Kidney tubule cell (primary cell): ENCODE results near the gene TNF.

Experiments used
- DNase-seq: peaks from one replicate; pipeline ENCODE4 v3.0.0-alpha.2; 2018; ENCODE audit warnings: low spot score

TNF gene

DNA sequence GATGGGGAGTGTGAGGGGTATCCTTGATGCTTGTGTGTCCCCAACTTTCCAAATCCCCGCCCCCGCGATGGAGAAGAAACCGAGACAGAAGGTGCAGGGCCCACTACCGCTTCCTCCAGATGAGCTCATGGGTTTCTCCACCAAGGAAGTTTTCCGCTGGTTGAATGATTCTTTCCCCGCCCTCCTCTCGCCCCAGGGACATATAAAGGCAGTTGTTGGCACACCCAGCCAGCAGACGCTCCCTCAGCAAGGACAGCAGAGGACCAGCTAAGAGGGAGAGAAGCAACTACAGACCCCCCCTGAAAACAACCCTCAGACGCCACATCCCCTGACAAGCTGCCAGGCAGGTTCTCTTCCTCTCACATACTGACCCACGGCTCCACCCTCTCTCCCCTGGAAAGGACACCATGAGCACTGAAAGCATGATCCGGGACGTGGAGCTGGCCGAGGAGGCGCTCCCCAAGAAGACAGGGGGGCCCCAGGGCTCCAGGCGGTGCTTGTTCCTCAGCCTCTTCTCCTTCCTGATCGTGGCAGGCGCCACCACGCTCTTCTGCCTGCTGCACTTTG lies at the start of gene TNF:
Gene TNF (plus strand): TSS at position 231 of the 567 bp plus-strand sequence. CDS start 177 bp downstream, at position 408.
- DNase-seq, result peak; percentile 89

DNA sequence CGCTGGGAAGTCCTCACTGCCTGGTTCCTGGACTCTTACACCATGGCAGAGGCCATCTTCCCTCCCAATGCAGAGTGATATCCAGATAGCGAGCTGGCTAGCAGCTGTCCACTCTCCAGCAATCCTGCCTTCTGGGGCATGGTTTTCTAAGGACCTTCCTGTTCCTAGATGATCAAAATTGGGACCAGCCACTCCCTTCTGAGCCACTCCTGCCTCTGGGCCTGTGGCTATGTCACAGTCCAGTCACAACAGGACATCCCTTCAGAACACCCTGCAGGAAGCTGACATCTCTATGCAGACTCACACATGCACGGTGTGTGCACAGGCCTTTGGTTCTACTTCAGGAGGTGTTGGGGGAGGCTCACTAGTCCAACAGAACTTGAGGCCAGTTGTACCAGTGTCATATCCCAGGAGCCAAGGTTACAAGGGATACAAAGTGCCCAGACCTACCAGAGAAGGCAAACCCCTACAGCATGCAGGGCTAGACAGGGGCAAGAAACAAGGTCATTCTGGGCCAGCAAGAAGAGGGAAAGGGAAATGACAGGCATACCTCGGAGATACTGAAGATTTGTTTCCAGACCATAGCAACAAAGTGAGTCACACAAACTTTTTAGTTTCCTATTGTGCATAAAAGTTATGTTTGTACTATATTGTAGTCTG lies 49.3 kb upstream of the TNF start:
- DNase-seq, result peak; percentile 46

DNA sequence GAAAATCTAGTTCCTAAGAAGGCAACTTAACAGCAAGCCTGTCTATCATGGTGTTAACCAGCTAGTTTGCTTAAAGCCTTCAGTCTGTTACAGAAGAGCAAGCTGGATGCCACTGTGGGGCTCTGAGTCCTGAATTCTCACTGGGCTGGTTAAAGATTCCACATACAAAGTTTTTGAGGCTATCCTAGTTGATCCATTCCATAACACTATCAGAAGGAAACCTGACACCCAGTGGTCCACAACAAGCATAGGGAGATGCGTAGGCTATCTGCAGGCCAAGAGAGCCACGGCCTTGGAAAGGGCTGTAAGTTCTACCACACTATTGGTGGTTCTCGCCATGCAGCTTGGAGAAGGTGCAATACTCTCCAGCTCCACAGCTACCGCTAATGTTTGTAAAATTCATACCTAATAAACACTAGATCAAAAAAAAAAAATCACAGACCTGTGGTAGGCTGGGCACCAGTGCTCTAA lies 47.0 kb upstream of the TNF start:
- DNase-seq, result no peak

DNA sequence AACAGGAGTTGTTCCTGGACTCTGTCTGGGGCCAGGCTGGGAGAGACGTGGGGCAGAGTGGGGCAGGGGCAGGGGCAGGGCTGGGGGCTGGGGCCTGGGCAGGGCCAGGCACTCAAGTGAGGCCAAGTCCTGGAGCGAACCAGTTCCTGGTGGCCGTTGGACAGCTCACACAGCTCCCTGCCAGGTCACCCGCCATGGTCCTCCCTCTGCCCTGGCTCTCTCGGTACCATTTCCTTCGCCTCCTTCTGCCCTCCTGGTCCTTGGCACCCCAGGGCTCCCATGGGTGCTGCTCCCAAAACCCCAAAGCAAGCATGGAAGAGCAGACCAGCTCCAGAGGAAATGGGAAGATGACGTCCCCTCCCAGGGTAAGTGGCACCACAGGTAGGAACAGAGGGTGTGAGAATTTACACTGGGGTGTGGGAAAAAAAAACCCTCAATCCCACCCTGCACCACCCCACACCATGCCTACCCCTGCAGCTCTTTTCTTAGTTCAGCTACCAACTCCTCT lies 46.5 kb upstream of the TNF start, which contains the start of gene MCCD1:
Gene MCCD1 (plus strand): TSS at position 142 of the 508 bp plus-strand sequence. CDS start 53 bp downstream, at position 195.
- peak; percentile 19 for DNase-seq

DNA sequence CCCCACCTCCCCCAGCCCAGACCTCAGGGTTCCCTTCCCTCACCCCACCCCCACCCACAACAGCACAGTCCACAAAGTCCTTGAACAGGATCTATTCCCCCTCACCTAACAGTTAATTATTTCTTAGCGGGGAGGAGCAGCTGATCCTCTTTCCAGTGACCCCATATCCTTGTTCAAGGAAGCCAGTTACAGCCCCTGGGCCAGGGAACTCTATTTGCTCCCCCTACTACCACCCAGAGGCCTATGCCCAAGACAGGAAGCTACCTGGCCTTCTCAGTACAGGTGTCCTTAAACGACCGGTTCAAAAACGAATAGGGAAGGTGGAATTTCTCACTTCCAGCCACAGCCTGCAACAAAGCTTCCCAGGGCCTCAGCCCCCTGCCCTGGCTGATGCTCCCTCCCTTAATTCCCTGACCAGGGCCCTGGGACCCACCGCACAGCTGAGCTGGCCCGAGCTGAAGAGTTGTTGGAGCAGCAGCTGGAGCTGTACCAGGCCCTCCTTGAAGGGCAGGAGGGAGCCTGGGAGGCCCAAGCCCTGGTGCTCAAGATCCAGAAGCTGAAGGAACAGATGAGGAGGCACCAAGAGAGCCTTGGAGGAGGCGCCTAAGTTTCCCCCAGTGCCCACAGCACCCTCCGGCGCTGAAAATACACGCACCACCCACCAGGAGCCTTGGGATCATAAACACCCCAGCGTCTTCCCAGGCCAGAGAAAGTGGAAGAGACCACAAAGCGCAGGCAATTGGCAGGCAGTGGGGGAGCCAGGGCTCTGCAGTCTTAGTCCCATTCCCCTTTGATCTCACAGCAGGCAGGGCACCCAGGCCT lies 45.8 kb upstream of the TNF start:
- DNase-seq, result peak; percentile 19

DNA sequence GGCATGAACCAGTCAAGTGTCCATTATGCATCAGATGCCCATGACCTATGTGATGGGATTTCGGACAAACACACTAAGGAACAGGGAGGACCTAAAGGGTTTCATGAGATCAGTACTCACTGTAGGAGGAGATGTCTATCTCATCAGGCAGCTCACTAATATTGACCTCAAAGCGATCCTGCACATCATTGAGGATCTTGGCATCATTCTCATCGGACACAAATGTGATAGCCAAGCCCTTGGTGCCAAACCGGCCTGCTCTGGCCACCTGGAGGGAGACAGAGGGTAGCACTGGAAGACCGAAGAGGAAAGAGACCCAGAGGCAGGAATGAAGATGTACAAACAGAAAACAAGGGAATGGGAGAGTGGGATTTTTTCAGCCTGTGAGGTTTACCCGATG lies 44.7 kb upstream of the TNF start:
- DNase-seq, result no peak

DNA sequence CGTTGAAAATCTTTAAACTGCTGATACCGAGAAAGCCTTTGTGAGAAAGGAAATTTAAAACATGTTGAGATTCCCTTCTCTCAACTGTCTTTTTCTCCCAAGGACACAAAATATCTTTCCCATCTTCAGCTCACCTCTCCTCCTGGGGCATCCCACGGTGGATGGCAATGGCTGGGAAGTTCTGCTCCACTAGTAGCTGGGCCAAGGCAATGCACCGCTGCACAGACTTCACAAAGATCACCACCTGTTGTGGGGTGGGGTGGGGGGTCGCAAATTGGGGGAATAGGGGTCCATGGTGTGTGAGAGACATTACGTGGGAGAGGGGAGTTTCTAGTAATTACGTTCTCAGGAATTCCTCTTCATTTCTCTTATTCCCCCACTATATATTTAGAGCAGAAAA lies 44.2 kb upstream of the TNF start:
- DNase-seq, result no peak

DNA sequence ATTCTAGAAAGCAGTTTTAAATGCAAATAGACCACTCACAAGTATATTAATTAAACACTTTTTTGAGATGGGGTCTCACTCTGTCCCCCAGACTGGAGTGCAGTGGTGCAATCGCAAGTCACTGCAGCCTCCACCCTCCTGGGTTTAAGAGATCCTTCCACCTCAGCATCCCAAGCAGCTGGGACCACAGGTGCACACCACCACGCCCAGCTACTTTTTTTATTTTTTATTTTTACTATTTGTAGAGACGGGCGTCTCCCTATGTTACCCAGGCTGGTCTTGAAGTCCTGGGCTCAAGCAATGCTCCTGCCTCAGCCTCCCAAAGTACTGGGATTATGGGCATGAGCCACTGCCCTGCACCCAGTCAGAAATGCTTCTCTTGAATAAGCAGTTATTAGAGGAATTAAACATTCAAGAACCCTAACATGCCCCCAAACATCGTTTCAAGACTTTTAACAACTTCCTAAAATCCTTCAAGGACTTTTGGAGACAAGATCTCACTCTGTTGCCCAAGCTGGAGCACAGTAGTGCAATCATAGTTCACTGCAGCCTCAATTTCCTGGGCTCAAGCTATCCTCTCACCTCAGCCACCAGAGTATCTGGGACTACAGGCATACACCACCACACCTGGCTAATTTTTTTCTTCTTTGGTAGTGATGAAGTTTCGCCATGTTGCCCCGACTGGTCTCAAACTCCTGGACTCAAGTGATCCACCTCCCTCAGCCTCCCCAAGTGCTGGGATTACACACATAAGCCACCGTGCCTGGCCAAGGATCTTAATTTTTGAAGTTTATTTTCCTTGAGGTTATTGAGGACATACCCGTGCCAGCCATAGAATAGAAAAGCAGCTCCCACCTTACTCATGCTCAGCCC lies 43.4 kb upstream of the TNF start:
- DNase-seq, result no peak

DNA sequence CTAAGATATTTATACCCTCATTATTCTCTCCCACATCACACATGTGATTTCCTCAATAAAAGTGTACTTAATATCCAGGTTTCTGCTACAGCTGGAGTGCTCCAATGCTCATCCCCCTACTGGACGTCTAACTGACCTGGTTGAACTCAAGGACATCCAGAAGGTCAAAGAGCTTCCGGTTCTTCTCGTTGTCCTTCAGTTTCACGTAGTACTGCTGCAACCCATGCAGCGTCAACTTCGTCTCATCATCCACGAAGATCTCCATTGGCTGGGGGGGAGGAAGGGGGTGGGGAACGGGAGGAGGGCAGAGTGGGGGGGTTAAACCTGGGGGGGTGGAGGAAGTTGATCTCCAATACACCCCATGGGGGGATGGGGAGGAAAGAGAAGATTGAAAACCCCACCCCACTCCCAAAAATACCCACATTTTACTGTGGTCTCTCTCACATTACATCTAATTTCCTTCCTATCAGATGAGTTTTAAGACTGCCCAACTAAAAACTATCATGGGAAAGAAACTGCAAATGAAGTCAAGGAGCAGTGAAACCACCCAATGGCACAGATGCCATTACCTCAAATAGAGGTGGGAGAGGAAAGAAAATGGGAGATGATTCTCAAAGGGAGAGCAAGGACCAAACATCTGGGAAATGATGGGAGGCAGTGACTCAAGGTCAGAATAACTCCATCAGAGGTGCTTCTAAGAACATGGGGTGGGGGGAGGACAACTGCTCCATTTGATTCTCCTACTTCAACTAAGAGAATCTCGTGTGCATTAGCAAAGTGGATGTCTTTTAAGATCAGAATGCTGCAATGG lies 42.5 kb upstream of the TNF start:
- DNase-seq, result no peak

DNA sequence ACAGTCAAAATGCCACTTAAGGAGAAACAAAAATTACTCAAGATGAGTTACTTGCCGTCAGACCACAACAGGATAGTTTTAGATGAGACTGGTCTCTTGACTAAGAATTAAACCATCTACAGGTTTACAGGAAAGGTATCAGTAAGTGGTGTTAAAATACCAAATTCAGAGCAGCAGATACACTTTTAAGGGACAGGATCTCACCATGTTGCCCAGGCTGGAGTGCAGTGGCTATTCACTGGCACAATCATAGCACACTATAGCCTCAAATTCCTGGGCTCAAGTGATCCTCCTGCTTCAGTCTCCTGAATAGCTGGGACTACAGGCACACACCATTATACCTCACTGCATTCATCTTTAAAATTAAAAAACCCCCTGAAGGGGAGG lies 41.9 kb upstream of the TNF start:
- DNase-seq, result no peak

DNA sequence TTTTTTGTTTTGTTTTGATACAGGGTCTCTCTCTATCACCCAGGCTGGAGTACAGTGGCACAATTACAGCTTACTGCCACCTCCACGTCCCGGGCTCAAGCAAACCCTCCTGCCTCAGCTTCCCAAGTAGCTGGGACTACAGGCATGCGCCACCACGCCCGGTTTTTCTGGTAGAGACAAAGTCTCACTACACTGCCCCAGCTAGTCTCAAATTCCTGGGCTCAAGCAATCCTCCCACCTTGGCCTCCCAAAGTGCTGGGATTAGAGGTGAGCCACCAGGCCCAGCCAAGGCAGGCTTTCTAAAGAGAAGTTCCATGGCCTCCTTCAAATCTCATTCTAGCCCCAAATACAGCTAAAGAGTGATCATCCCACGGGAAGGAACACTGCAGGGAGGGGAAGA lies 41.4 kb upstream of the TNF start:
- DNase-seq, result no peak

DNA sequence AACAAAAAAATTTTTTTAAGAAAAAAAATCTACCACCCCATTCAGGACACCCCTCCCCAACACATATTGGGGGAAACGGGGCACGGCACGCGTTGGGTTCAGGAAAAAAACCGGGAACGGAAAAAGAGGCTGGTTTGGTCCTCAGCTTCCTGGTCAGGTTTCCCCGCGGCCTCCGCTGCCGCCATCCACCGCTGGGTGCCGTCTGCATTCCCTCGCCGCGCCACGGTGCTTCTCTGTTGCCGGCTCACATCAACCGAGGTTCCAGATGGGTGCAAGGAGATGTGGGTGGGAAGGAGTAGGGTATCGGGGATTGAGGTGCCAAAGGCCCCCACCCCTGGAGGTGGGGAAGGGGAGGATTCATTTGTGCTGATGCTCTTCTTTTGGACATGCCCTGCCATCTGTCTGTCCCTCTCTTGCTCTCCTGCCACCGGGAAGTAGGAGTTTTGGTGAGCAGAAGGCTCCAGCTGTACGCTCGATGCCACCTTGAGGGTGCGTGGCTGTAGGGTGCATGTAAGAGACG lies 40.8 kb upstream of the TNF start:
- no peak for DNase-seq

DNA sequence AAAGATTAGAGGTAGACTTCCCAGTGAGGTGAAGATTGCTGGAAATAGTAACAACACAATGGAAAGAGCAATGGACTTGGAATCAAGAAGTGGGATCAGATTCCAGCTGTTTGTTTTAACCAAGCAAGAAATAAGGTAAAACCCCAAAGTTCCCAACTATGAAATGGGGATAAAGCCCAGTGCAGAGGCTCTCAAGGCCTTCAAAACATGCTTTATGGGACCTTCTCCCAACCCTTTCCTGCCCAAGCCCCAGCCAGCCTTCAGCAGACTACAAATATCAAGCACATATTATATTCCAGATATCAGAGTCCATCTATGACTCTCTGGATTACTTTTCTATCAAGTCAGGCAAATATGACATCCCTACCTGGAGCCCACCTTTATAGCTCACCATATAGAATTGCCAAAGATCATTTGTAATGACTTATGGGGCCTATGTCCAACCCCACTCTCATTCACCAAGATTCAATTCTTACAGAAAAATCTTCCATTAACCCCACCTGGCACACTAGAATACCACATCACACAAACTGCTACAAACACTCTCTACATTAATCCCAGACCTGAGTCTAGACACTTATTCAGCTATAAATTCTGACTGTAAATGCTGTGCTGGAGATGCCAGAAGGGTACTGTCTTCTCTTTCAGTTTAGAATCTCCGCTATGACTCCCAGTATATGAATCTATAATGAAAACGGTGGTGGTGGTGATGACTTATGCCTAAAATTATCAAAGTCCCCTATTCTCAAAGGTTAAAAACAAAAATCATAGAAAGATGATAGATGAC lies 39.6 kb upstream of the TNF start:
- DNase-seq, result no peak

DNA sequence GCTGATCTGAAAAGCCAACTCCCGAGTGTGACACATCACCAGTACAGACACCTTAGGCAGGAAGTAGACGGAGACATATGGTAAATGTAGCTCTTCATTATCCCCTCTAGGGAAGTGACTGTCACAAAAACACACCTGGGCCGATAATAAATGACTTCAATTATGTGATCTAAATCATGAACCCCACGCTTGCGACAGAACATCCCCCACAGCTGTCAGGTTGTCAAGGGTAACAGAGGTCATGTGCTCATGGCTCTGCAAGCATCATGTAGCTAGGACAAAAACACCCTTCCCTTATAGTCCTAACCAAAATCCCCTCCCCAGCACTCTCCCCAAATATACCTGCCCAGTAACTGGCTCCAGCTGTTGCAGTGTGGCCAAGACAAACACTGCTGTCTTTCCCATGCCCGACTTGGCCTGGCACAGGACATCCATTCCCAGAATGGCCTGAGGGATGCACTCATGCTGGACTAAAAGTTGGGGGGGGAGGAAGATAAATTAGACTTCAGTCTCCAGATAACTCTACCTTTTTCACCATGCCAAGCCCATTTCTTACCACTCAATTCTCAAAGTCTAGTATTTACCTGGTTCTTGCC lies 36.5 kb upstream of the TNF start:
- no peak for DNase-seq

DNA sequence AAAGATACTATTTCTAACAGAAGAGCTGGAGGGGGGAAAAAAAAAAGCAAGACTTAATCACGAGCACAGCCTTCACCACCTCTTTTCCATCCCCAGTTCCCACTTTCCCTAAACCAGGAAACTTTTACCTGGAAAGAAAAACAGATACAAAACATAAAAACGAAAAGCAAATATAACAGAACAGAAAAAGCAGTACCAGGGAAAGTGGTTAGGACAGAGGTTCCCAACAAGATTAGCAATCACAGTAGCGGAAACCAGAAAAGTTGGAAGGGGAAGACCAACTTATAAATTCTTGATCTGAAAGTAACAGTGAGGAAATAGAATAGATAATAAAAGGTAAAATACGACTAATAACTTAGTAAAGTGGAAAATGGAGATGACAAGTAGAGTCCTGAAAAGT lies 34.7 kb upstream of the TNF start:
- no peak for DNase-seq

DNA sequence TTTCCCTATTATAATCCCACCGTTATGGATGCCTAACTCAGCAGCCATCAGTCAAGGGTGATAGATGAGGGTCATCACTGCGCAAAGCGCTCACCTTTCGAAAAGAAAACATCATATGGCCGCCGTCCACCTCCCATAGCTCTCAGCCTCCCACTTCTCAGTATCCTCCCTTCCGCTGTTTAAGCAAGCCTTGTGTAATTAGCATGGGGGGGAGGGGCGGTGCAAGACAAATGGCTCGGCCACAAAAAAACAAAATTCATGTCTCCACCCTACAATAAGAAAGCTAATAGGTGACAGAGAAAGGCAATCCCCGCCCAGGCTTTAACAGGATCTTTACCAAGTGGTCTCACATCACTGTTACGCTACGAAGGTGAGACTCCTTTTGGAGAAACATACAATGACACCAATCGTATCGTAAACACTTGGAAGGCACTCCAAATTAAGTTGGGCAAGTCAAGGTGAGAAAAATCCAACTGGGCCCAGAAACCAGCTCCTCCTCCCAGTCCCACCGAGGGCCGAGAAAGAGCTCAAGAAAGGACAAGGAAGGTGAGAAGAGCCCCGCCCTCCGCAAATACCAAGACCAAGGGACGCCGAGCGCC lies 34.2 kb upstream of the TNF start:
- peak; percentile 48 for DNase-seq

DNA sequence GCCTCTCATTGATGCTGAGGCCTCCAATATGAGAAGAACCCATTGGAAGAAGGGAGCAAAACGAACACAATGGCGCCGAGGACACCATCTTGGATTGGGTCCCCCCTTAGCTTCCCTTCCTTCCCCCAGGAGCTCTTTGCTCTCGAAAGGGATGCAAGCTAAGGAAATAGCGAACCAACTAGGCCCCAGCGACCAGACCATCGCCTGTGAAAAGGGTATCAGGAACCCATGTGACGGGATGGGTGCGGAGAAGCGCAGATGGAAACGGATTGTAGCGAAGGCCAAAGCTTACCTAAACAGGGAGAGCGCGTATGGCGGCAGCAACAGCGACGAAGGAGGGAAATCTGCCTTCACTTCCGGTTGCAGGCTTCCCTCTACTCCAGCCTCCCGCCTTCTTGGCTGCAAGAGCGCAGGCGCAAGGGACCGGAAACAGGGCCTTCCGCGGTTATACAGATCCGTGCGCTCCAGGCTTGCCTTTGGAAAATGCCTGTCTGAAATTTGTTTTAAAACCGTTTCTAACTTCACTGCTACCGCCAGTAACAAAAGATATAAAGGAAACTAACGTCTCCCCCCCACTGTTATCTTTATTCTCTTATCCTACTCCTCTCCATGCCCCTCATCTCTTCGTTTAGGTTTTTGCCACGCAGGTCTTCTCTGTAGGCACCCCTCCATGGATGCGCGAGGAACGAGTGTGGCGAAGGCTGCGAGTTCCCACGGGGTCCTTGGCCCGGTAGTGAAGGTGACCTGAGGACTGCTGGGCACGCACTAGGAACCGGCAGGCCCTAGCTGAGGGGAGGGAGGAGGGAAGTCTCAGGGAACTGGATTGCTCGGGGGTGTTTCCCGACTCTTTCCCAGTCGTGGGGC lies 33.5 kb upstream of the TNF start, which contains the start of gene DDX39B:
Gene DDX39B (minus strand): TSS at position 346 of the 864 bp plus-strand sequence. CDS start 1,471 bp downstream, outside the sequence.
- DNase-seq, result peak; percentile 97

DNA sequence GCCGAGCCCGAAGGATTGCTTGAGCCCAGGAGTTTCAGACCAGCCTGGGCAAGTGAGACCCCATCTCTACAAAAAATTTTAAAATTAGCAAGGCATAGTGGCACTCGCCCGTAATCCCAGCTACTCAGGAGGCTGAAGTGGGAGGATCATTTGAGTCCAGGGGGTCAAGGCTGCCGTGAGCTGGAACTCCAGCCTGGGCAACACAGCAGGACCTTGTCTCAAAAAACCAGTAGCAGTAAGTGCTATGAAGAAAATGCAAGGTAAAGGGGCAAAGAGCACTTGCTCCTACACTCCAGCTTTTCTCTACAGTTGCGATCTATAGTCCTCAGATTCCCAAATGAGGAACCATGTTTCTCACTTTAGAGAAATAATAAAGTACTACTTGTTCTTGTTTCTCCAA lies 31.7 kb upstream of the TNF start:
- no peak for DNase-seq
